ENCODE measurements around the gene SLC13A2. TPM values are rescaled to one million over a fixed set of nuclear protein-coding genes. Genes with fewer than 3 reads are reported as not detected.

The SLC13A2 gene
- total and polyA plus RNA-seq, 2 of the 4 experiments (the other 2 are of a cell fraction): not detected

- BruUV-seq (replicated peaks): no TSS peak
- POLR2A ChIA-PET (ENCODE audit: unreplicated experiment): no interaction called here
- no peak overlapping the region for H3K23ac ChIP-seq (ENCODE audit: low read depth, low read length)
Measured at GRCh38 chr17:28443901-28444638, 29.4 kb upstream of the SLC13A2 start.

More at GRCh38 chr17:28443901-28444638, 29.4 kb upstream of the SLC13A2 start:
- CTCF ChIA-PET: no interaction called here
- Histone ChIP-seq H4K8ac (ENCODE audit: low read depth in 2 of 2, low read length in 2 of 2) (no peak overlapping the region), H2AFZ (replicated peaks; ENCODE audit: low read length, poor library complexity) (no peak overlapping the region), H4K91ac (ENCODE audit: insufficient read depth, low read depth, low read length) (no peak overlapping the region), H3K9ac (ENCODE audit: low read depth, low read length) (no peak overlapping the region), H3K14ac (replicated peaks; ENCODE audit: low read depth, low read length) (no peak overlapping the region), H3K27ac (ENCODE audit: insufficient read depth, low read length) (no peak overlapping the region), H2AK5ac (ENCODE audit: low read depth, low read length) (no peak overlapping the region), H3K4ac (ENCODE audit: low read depth, low read length) (no peak overlapping the region), H2BK5ac (ENCODE audit: low read depth, low read length, poor library complexity, severe bottlenecking) (no peak overlapping the region), H3K4me1 (ENCODE audit: control insufficient read depth, insufficient read depth, low read length) (no peaks in the 10 kb centered on the region), H3K18ac (ENCODE audit: low read depth, low read length) (no peak overlapping the region), H2BK120ac (ENCODE audit: low read depth, low read length) (no peak overlapping the region), H3K4me3 (ENCODE audit: insufficient read depth, low read depth, low read length) (no peak overlapping the region), H3K4me2 (ENCODE audit: low read depth, low read length) (no peak overlapping the region), H4K5ac (ENCODE audit: low read depth, low read length) (no peak overlapping the region), H3K9me3 (ENCODE audit: control insufficient read depth, insufficient read depth, low read length) (no peaks in the 10 kb centered on the region), H3K9me1 (ENCODE audit: insufficient read depth, low read length) (no peaks in the 10 kb centered on the region), H2BK20ac (ENCODE audit: low read depth, low read length) (no peak overlapping the region), H3K27me3 (ENCODE audit: control insufficient read depth, insufficient read depth, low read length) (peaks cover 17% of the 10 kb centered on the region), H2AK9ac (replicated peaks; ENCODE audit: low read depth, low read length, poor library complexity) (no peak overlapping the region), H3K36me3 (ENCODE audit: control insufficient read depth, insufficient read depth, low read length) (no peaks in the 10 kb centered on the region), H2BK15ac (ENCODE audit: low read depth, low read length) (no peak overlapping the region), H3K79me1 (ENCODE audit: low read depth in 1 of 2, low read length in 2 of 2) (no peaks in the 10 kb centered on the region), H3K56ac (ENCODE audit: extremely low read depth, insufficient read depth, low read length) (no peak overlapping the region), H4K20me1 (ENCODE audit: insufficient read depth, low read length) (no peaks in the 10 kb centered on the region)
- DNase-seq (no peak), ATAC-seq (ENCODE audit: low read depth) (no peak)
- dilution Hi-C loops (cut with HindIII; ENCODE audit: low sequenced_read_pairs, unreplicated experiment): no loop called here
- TF ChIP-seq POLR2A (IDR thresholded peaks at IDR 0.05; ENCODE audit: low read depth, low read length) (no peak), SMC3 (IDR thresholded peaks at IDR 0.05; ENCODE audit: low read depth, low read length) (no peak), BHLHE40 (IDR thresholded peaks at IDR 0.05; ENCODE audit: low read depth, low read length) (no peak), FOS (IDR thresholded peaks at IDR 0.05; ENCODE audit: low read depth, low read length) (no peak)
- intact Hi-C loops (cut with micrococcal nuclease): no loop called here
- in situ Hi-C loops (cut with MboI; ENCODE audit: low sequenced_read_pairs): no loop called here
- 95% methylated on average over 5 of the region's 9 CpGs; no CpG with 5 or more reads in 1 of the 2 experiments for WGBS, 2 experiments (ENCODE audit: extremely low coverage in 2 of 2, insufficient read length in 1 of 2)
